ENCODE data around the gene SLCO2A1.
A peak's percentile ranks its signal among the peaks of the same experiment; 100 is the strongest.

Gene SLCO2A1

GRCh38 chr3:134067531-134068161 lies 37.9 kb upstream of the SLCO2A1 start:
- DNase-seq (ENCODE audit: low read depth): no peak
- no peak overlapping the region for H3K4me3 ChIP-seq (replicated peaks; ENCODE audit: low read depth, low read length)
- TF ChIP-seq, protein P1, sequence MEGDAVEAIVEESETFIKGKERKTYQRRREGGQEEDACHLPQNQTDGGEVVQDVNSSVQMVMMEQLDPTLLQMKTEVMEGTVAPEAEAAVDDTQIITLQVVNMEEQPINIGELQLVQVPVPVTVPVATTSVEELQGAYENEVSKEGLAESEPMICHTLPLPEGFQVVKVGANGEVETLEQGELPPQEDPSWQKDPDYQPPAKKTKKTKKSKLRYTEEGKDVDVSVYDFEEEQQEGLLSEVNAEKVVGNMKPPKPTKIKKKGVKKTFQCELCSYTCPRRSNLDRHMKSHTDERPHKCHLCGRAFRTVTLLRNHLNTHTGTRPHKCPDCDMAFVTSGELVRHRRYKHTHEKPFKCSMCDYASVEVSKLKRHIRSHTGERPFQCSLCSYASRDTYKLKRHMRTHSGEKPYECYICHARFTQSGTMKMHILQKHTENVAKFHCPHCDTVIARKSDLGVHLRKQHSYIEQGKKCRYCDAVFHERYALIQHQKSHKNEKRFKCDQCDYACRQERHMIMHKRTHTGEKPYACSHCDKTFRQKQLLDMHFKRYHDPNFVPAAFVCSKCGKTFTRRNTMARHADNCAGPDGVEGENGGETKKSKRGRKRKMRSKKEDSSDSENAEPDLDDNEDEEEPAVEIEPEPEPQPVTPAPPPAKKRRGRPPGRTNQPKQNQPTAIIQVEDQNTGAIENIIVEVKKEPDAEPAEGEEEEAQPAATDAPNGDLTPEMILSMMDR (IDR thresholded peaks at IDR 0.05; ENCODE audit: low read length, missing control alignments): no peak

DNA sequence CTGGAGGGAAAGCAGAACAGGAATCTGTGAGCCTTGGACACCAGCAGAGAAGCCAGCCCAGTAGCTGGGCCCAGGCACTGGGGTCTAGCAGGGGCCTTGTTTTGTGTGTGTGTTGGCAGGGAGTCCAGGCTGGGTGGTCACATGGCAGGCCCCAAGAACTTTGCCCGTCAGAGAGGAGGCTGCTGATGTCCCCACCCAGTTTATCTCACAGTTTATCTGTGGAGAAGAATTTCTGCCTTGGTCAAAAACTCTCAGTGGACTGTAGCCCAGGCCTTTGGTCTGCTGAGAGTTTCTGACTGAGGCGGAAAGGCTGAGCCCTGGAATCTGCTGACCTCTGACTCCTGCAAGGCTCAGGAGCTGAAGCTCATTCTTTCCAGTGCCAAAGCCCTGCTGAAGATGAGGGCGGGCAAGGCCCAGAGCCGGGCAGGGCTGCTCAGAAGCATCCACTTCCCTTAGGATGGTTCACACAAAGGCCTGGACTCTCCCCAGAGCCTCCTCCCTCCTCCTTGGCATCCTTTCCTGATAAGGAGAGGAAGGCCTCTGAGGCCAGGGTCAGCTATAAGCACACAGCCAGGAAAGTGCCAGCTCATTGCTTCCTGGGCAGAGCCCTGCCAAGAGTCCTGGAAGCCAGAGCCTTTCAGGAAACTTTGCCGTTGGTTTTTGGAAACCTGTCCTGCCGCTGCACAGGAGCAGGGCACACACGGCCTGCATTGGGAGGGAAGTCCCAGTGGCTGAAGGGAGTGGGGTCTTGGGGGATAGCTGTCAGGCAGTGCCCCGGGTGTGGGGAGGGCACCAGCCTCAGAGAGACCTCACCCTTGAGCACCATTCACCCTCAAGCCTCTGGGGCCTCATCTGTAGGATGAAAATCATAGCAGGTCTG lies 37.2 kb upstream of the SLCO2A1 start:
- peak; percentile 45 for DNase-seq (ENCODE audit: low read depth)
- TF ChIP-seq, protein P1 (IDR thresholded peaks at IDR 0.05; ENCODE audit: low read length, missing control alignments): no peak

DNA sequence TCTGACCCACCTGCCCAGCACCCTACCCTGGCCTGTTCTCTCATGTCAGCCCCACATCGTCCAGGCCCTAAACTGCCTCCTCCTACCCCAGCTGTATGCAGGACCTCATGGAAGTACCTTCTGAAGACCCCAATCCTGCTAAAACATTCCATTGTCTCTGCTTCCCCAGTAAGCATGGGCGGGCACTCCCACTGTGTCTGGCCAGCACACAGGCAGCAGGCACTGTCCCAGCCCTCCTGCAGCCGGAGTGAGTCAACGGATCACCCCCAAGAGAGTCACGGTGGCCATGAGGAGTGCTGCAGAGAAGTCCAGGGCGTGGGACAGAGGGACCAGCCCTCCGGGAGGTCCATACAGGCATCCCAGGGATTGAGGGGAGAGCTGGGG lies 36.4 kb upstream of the SLCO2A1 start:
- TF ChIP-seq, protein P1 (IDR thresholded peaks at IDR 0.05; ENCODE audit: low read length, missing control alignments): no peak
- DNase-seq (ENCODE audit: low read depth): no peak
- no peak overlapping the region for H3K4me3 ChIP-seq (replicated peaks; ENCODE audit: low read depth, low read length)

More for the DNA sequence above, 37.2 kb upstream of the SLCO2A1 start:
- no peak overlapping the region for H3K4me3 ChIP-seq (replicated peaks; ENCODE audit: low read depth, low read length)

DNA sequence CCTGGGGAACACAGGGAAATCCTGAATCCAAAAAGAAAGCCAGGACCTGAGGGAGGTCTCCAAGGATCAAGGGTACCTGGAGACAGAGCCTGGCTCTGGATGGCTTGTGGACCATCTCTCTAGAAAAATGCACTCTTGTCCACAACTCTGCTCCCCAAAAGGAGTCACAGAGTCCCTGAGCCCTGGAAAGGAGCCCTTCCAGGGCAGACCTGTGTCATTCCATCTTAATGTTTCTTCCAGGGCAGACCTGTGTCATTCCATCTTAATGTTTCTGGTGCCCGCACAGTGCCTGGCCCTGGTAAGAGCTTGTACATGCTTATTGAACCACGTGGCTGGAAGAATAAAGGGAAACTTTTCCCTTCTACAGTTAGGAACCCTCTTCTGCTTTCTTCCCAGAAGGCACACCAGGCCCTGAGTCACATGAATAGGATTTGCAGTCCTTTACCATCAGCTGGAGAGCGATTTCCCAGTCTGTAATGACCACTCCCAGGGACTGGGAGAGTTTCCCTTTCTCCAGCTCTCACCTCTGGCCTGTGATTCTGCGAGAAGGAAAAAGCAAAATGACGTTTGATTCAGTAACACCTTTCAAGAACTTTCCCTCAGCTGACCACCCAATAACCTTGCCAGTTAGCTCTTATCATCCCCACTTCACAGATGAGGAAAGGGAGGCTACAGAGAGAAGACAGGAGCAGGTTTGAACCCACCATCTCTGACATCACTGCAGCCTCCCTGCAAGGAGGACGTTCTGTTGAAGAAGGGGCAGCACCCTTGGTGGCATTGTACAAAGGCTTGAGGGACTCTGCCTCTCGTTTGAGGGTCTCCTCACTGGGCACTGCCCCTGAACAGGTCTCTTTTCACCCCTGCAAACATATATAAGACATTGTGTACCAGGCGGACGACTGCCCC lies 35.8 kb upstream of the SLCO2A1 start:
- H3K4me3 ChIP-seq (replicated peaks; ENCODE audit: low read depth, low read length): no peak overlapping the region
- DNase-seq (ENCODE audit: low read depth): no peak
- TF ChIP-seq, protein P1 (IDR thresholded peaks at IDR 0.05; ENCODE audit: low read length, missing control alignments): no peak

DNA sequence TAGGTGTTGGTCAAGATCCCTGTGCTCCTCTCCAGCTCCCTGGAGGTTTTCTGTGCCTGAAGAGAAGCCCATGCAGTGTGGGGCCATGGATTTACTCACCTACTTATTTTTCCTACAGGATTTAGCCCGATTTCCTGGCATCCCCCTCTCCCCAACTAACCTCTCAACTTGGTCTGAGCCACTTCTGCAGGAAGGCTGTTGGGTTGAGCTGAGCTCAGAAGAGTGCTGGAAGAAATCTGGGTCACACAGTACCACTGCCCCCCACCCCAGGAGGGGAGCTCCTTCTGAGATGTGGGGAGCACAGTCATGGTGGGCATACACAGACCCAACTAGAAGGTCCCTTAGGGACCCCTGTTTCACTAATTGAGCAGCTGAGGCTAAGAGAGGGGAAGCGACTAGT lies 34.4 kb upstream of the SLCO2A1 start:
- no peak overlapping the region for H3K4me3 ChIP-seq (replicated peaks; ENCODE audit: low read depth, low read length)
- no peak for DNase-seq (ENCODE audit: low read depth)
- TF ChIP-seq, protein P1 (IDR thresholded peaks at IDR 0.05; ENCODE audit: low read length, missing control alignments): no peak

- TF ChIP-seq, protein P1 (IDR thresholded peaks at IDR 0.05; ENCODE audit: low read length, missing control alignments): no peak
- DNase-seq (ENCODE audit: low read depth): no peak
- no peak overlapping the region for H3K4me3 ChIP-seq (replicated peaks; ENCODE audit: low read depth, low read length)
These were observed 31.7 kb upstream of the SLCO2A1 start for GRCh38 chr3:134061401-134061800.

All from fibroblast of pulmonary artery (primary cell).